CD4-positive, alpha-beta T cell treated with Interleukin-1 beta for 1 hour (primary cell): ENCODE data around the gene ELK4.

ENCODE experiments used
- DNase-seq, 2 donors: peaks; one replicate each; pipeline ENCODE4 v3.0.0-alpha.2; 2020 to 2022

The ELK4 gene

DNA sequence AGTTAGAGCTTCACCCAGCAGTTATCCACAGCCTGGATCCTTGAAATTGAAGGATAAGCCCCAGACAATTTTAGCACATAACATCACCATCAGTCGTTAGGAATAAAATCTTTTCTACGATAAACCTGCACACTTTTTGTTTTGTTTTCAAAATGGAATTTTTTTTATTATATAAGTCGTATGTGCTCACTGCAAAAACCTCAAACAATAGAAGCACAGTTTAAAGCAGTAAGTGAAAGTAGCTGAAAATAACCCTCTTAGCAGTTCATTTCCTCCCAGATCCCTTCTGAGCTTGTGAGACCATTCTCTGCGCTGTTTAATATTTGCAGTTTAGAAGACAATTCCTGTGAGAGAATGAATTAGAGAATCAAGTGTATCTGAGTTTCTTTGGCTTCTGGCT lies 38.3 kb downstream of the ELK4 start:
- DNase-seq, result peak in 1 of 2 donors; percentile 28

DNA sequence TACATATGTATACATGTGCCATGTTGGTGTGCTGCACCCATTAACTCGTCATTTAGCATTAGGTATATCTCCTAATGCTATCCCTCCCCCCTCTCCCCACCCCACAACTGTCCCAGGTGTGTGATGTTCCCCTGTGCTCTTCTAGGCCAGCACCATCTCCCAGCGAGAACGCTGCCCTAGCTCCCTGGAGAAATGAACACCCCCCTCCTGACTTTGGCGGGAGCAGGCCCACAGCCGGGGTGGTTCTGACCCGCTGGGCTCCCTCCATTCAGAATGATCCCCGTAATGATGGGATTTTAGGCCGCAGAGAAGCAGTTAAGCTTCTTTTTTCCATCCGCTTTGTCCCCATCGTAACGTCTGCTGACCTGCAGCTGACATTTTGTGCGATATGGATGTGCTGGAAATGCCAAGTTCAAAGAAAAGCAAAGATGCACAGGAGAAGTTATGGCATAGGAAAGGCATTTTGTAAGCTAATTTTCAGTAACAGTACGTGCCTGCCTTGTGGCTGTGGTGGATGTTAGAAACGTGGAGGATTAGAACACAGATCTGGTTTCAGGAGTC lies 39.3 kb downstream of the ELK4 start:
- DNase-seq, result no peak

DNA sequence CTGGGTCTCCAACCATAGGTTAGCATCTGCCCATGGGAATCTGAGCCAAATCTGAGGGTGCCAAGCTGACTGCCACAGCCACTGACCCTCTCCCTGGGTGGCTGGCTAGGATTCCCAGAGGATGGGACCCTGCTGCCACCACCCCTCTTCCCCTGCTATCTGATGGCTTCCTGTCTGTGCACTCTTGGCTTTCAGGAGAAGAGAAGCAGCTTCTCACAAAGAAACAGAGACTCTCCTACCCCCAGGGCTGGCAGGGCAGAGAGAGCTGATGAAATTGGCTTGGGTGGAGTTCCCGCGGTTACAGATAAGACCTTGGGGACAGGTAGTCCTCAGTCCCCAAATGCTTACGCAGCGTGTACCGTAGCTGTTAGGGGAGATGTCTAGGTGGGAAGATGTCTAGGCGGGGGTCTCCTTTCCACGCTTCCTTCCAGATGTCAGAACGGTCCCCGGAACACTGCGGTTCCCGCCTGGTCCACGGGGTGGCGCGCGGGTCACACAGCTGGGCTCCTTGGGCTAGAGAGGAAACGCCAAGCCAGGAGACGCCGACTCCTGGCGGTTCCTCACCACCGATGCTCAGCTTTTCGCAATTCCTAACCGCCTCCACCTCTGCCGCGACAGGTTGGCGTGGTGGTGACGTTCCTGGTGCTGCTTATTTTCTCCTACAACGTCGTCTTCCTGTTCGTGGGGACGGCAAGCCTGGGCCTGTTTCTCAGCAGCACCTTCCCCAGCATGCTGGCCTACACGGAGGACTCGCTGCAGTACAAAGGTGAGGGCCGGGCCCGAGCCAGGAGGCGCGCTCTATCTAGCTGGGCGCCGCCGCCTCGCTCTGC lies 40.1 kb downstream of the ELK4 start:
- peak; percentile 86 to 89 for DNase-seq

DNA sequence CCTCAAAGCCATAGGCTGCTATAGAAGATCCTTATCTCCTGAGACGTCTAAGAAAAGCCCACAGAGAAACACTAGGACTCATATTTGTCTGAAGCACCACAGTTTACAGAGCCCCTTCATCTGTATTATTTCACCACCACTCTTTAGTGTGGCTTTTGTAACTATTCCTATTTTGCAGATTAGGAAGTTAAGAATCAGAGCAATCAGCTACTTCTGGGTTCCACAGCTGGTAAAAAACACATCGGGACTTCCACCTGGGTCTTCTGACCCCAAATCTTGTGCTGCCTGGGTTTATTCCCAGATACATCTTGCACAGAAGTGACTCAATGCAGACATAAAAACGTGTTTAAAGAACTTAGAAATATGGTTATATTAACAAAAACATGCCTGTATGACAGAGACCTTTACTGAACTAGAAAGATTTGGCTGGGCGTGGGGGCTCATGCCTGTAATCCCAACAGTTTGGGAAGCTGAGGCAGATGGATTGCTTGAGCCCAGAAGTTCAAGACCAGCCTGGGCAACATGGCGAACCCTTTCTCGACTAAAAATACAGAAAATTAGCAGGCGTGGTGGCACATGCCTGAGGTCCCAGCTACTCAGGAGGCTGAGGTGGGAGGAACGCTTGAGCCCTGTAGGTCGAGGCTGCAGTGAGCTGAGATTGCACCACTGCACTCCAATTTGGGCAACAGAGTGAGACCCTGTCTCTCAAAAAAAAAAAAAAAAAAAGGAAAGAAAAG lies 40.9 kb downstream of the ELK4 start:
- no peak for DNase-seq

DNA sequence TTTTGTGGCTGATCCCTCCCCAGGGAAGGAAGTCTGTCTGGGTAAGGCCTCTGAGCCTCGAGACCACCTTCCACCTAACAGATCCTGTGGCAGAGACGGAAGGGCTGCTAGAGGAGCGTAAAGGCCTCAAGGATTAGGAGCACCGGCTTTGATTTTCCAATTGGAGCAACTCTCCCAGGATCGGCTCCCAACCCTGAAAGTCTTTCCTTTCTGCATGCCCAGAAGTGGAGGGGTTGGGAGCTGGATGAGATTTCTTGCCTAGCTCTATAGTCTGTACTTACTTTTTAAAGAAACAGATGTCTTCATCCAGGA lies 41.4 kb downstream of the ELK4 start:
- DNase-seq, result no peak

DNA sequence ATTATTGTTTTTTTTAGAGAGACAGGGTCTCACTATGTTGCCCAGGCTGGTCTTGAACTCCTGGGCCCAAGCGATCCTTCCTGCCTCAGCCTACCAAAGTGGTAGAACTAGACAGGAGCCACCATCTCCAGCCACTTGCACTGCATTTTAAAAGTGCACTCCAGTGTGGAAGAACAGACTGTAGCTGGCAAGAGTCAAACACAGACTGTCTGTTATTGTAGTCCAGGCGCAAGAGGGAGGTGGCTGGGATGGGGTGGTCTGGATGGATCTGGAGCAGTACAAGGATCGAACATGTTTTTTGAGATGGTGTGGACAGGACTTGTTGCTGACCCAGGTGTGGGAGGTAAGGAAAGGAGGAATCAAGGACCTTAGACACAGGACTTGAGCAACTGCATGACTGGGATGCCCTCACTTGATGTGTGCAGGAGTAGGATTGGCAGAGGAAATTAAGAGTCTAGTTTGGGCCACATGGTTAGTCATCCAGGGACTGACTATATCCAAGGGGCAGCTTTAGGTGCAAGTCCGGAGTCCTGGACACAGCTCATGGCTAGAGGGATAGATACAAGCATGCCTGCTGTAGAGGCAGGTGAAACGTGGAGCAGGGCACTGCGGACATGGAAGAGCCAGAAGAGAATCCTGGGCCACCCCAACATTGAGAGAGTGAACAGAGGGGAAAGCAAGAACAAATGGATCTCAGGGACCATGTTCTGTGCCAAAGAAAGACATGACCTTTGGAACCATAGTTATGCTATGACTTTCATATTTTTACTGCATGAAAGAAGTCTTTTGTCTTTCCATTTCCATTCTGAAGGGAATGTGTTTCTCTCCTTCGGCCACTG lies 42.0 kb downstream of the ELK4 start:
- no peak for DNase-seq

DNA sequence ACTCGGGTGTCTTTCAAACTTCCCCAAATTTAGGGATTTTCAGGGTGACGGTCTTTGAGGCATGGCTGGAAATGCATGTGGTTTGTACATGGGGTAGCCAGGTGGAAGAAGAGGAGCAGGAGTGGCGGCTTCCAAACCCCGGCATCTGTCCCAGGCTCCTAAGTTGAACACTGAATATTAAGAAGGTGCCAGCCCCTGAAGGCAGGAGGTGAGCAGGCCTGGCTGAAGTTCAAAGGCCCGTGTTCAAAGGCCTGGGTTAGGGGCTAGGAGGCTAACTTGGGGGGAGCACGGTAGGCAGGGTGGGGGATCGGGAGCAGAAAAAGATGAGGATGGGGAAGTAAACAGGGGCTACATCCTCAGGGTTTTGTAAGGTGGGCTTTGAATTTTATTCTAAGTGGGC lies 42.8 kb downstream of the ELK4 start:
- no peak for DNase-seq

DNA sequence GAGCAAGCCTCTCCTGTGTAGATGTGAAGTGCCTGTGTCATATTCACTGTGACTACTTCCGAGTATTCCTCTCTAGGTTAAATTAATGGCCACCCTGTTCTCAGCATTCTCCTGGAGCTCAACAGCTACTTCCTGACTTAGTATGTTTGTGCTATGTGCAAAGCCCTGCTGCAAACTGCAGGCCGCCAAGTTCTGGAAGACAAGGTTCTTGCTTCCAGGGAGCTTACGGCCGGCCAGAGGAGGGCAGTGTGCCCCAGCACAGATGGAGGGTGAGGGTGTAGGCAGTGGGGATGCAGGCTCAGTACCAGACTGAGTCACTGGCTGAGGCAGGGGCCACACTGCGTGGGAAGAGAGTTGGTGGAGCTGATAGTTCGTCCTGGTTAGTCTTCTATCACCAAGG lies 43.2 kb downstream of the ELK4 start:
- DNase-seq, result no peak

DNA sequence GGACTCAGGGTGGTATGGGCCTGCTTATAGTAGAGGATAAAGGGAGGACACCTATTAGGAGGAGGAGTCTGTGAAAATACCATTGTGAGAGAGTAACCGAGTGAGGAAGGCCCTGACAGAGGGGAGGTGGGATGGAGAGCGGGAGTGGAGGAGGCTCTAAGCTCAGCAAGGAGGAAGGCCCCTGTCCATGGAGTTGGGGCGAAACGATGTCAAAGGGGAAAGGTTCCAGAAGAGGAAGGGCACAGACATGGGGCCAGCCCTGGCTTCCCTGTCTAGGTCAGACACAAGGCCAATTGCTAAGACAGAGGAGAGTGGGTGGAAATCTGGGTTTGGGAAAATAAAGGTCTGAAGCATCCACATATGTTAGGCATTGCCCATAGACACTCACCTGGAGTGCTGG lies 44.2 kb downstream of the ELK4 start:
- no peak for DNase-seq

DNA sequence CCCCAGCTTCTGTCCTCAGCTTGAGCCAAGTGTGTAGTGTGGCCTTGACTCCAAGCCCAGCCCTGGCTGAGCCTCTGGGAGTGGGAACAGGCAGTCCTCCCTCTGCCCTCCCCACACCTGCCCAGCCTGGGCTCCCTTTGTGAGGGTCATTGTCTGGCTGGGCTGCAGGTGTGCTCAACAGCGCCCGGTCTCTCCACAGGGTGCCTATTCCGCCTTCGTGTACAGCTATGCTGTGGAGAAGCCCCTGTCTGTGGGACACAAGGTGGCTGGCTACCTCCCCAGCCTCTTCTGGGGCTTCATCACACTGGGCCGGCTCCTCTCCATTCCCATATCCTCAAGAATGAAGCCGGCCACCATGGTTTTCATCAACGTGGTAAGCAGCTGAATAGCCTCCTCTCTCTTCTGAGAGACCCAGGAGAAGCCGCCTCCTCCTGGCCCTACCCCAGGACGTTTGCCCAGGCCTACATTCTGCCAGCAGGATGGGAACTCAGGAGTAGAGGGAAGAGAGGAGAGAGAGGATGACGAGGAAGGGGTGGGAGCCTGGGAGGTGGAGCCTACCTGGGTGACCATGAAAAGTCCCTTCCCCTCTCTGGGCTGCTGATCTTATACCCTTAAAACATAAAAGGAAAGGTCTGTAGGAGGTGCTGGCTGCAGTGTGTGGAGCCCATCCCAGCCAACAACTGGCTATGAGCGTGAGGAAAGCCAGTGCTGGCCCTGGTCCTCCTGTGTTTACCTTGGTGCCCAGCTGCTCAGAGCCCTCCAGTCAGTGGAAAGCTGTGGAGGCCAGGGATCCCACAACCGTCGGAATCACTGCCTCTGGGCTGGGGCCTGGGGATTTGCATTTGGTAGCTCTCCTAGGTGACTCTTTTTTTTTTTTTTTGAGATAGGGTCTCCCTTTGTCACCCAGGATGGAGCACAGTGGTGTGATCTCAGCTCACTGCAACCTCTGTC lies 45.7 kb downstream of the ELK4 start:
- no peak for DNase-seq

DNA sequence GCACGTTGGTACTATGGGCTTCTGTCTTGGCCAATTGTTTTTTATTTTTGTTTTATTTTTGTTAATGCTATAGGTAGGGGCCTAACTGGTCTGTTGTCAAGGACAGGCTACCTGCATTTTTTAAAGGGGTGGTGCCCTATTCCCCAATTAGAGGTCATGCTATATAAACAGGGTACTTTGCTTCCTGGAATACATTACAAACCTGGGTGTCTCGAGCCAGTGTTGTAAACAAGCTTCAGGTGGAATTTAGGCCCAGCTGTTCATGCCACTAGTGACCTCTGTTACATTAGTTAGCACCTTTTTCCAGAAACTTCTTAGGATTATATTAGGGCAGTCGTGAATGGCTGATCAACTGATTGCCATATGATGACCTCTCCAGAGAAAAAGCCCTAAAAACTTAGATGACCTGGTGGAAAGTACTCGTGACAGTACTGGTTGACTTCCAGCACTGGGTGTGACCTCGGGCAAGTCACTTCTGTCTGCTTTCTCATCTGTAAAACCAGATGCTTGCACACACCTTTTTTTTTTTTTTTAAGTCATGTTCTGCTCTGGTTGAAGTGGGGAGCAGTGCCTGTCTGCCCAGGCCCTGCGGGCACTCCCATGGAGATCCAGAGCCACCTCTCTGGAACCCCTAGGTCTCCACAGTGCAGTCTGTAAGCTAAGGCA lies 46.5 kb downstream of the ELK4 start:
- no peak for DNase-seq

DNA sequence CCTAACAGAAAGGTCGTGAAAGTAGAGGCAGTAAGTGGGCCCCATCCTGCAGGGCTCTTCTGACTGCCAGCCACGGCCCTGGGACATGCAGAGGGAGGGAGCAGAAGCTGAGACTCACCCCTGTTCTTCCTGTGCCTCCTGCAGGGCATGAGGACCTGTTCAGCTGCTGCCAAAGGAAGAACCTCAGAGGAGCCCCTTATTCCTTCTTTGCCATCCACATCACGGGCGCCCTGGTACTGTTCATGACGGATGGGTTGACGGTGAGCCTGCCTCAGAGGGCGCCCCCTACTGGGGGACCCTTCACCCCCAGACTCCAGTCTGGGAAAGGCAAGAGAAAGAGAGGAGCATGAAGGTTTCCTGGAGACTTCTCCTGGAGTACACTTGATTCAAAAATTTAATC lies 47.1 kb downstream of the ELK4 start:
- no peak for DNase-seq

DNA sequence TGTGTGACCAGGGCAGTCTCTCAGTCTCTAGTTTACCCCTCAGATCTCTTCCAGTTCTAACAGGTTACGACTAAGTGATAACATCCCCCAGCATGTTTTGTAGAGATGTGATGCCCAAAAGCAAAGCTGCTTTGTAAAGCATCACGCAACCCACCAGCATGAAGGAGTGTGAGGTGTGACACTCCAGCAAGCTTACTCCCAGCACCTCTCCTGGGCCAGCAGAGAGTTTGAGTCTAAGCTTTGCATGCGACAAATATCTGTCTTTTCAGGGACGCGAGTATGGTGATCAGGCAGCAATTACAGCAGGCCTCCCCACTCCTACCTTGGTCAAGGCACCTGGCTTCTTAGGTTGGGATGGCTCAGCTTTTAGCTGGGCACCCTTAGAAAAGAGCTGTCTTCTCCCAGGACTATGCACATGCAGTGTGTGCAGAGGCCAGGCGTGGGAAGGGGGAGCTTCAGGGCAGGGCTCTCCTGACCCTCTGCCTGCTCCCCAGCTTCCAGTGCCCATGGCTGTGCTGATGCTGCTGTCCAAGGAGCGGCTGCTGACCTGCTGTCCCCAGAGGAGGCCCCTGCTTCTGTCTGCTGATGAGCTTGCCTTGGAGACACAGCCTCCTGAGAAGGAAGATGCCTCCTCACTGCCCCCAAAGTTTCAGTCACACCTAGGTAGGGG lies 48.2 kb downstream of the ELK4 start:
- no peak for DNase-seq

DNA sequence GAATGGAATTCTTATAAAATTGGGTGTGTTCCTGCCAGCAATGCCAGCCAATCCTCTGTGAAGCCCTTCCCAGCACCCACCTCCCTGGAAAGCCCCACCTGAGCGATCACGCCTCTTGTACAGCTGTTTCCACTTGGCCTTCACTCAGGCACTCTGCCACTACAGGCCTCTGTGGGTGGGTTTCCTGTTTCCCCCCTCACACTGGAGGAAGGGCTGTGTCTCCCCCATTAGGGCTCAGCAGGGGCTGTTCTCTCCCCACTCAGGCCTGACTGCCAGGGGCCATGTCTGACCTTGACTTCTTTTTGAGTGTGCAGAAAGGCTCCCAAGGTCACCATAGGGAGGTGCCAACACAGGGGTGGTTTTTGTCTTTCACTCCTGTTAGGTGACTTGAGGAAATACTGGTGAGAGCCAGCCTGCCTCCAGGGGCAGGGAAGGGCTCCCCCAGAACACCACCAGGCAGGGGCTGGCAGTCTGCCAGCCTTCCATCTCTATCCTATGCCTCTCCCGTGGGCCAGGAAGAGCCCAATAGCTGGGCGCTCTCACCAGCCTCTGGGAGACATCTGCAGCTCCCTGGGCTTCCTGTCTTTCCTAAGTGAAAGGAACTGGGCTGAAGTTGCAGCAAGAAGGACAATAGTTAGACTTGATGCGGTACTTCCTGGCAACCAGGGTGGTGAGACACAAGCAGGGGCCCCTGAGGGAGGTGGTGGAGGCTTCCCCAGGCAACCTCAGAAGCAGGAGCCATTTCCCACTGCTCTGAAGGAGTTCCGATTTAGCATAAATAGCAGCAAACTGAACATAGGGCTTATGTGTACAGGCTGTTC lies 49.1 kb downstream of the ELK4 start:
- DNase-seq, result peak in 1 of 2 donors; percentile 16

DNA sequence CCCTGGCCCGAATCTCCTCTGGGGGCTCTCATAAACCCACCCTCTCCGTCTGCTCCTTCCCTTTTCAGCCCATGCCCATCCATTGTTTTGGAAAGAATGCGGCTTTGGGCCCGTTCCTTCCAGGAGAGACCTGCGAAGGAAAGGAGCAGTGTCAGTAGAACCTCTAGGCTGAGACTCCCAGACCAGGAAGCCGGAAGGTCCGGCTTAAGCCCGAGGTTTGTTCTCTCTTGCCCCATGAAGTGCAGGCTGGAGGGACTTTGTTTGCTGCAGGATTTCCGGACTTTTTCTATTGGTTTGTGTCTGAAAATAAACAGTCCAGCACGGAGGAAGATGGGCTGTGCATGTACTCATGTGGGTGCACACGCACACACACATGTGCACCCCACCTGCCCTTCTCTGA lies 49.8 kb downstream of the ELK4 start:
- DNase-seq, result no peak

DNA sequence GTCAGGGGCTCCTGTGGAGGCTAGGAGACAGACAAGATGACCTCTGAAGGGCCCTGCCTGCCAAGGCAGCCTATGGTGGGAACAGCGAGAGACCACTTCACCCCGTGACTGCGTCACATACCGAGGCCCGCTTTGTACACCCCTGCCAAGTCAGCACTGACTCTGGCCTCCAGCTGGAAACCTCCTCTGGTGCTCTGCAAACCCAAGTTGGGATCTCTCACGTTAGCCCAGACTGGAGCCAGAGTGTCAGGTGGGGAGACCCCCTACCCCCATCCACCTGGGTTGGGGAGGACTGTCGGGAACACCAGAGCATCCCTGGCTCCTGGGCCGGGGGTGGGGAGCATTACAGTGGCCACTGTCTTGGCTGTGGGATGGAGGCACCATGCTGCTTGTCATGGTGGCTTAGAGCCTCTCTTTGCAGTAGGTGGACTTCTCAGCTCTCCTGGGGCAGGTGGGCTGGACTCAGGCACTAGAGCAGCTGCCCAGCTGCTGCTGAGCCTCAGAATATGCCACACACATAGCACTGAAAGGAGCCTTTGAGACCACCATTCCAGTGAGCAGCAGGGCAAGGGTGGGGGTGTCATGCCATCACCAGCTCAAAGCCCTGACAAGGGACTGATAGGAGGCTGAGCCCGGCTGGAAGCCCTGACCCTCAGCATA lies 50.4 kb downstream of the ELK4 start:
- DNase-seq, result no peak

DNA sequence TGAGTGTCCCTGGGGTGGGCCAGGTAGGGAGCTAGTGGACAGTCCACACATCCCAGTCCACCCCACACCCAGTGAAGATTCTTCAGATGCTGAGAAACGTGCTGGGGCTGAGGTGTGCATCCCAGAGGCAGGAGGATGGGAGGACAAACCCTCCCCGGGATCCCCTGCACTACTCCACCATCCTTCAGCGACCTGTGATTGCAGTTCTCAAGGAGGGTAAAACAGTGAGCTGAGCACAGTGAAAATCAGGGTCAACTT lies 51.0 kb downstream of the ELK4 start:
- no peak for DNase-seq

DNA sequence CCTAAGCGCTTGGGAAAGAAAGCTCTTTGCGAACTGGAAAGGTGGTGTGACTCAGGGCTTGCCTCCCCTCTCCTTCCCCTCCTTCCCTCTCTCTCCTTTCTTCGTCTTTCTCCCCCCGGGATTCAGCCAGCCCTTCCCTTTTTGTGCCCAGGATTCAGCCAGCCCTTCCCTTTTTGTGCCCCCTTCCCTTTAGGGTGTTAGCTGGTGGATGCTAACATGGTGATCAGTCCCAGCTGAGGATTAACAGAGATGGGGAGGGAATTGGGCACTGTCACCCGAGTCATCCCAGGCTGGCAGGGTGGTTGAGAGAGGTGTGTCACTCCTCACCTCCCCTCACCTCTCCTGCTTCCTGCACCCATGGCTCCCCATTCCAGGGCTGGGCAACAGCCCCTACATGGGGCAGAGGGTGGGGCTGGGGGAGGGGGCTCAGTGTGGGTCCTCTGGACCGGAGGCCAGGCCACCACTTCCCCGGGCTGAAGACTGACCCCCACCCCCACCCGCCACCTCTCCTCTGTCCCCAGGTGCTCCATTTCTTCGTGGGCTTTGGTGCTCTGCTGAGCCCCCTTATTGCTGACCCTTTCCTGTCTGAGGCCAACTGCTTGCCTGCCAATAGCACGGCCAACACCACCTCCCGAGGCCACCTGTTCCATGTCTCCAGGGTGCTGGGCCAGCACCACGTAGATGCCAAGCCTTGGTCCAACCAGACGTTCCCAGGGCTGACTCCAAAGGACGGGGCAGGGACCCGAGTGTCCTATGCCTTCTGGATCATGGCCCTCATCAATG lies 51.5 kb downstream of the ELK4 start:
- no peak for DNase-seq

DNA sequence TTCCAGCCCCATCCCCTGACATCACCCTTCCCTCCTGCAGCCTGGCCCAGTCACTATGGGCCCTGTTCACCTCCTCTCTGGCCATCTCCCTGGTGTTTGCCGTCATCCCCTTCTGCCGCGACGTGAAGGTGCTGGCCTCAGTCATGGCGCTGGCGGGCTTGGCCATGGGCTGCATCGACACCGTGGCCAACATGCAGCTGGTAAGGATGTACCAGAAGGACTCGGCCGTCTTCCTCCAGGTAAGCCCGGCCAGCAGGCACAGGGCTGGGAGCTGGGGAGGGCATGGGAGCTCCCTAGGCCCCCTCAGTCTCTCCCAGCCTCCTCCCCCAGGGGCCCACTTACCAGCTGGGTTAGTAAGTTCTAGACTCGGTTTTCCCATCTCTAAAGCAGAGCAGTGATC lies 52.1 kb downstream of the ELK4 start:
- DNase-seq, result no peak
